GM21723 (cell line): ENCODE measurements around the gene EHMT1.
"Not testable (repeated sequence)": the region's sequence is repeated elsewhere in the genome, so short reads cannot be mapped to it uniquely, and the experiment has no call there.

ENCODE experiments used
- ATAC-seq: cut with Tn5 transposase; IDR thresholded peaks from one replicate; pipeline ENCODE4 v1.9.1; 2021; ENCODE audit warnings: mild to moderate bottlenecking, moderate library complexity; ENCODE audit not compliant: unreplicated experiment

EHMT1 gene

GRCh38 chr9:137838576-137838975 is 219.8 kb downstream of the EHMT1 start:
- no peak for ATAC-seq

DNA sequence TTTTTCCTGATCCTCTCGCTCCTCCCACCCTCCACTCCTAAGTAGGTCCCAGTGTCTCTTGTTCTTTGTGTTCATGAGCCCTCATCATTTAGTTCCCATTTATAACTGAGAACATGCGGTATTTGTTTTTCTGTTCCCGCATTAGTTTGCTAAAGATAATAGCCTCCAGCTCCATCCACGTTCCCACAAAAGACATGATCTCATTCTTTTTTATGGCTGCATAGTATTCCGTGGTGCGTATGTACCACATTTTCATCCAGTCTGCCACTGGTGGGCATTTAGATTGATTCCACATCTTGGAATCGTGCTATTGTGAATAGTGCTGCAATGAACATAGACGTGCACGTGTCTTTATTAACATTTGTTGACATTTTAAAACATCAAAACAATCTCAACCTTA is 224.6 kb downstream of the EHMT1 start:
- ATAC-seq = no peak

DNA sequence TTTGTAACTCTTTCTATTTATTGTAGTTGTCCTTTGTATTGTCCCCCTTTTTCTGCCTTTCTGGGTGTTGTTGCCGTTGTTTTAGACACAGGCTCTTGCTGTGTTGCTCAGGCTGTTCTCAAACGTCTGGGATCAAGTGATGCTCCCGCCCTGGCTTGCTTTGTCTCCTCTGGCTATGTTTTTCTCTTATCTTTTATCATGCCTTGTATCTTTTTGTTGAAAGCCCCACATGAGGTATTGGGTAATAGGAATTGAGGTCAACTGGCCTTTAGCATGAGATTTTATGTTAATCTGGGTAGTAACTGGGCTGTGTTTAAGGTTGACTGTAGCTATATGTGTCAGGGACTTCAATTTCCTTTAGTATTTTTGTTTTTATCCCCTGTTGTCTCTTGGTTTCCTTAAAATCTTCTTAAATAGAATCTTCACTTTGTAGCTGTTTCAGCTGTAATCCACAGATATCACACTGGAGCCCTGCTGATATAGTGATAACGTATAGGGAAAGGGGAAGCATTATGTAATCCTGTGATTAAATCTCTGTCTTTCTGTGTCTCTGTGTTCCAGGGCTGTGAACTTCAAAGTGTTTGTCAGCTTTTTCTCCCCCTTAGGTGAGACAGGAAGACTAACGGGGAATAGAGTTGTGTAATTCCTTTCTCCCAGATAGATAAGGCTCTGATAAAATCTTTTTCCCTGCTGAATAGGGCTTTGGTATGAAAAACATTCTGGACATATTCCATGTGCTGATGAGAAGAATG is 232.9 kb downstream of the EHMT1 start:
- ATAC-seq = no peak

GRCh38 chr9:137853392-137853995 is 234.7 kb downstream of the EHMT1 start:
- no peak for ATAC-seq

DNA sequence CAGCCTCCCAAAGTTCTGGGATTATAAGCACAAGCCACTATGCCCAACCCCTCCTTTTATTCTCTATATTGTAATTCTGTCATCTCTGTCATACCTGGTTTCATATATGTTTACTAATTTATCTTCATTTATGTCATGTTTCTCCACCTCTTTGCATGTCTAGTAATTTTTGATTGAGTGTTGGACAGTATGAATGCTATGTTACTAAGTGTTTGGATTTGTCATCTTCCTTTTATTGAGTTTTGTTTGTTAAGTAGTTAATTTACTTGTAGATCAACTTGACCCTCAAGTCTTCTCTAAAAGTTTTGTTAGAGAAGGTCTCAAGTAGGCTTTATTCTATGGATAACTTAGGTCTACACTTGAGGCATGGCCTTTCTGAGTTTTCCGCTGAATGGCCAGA is 241.6 kb downstream of the EHMT1 start:
- no peak for ATAC-seq

DNA sequence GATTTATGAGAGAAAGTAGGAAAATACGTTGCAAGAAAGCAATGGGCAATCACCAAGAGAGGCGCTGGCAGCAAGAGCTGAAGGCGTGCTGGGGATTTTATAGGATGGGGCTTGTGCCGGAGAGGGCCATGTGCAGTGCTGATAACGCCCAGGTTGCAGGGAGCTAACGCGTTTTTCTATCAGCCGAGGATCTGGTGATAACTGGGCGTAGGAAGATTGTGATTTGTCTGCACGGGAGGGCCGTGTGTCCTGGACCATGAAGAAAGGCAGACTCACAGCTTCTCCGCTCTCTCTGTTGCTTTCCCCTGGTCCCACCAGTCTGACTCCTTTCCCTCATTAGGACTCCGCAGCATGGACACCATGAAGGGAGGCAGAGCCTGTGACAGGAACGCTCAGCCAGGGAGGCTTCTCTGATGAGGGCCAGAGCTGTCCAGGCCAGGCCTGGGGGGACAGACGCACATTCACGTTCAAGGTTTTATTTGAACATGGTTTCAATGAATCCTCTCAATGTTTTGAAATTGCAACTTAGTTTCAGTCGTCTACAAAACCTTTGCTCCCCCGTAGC is 246.9 kb downstream of the EHMT1 start:
- no peak for ATAC-seq

DNA sequence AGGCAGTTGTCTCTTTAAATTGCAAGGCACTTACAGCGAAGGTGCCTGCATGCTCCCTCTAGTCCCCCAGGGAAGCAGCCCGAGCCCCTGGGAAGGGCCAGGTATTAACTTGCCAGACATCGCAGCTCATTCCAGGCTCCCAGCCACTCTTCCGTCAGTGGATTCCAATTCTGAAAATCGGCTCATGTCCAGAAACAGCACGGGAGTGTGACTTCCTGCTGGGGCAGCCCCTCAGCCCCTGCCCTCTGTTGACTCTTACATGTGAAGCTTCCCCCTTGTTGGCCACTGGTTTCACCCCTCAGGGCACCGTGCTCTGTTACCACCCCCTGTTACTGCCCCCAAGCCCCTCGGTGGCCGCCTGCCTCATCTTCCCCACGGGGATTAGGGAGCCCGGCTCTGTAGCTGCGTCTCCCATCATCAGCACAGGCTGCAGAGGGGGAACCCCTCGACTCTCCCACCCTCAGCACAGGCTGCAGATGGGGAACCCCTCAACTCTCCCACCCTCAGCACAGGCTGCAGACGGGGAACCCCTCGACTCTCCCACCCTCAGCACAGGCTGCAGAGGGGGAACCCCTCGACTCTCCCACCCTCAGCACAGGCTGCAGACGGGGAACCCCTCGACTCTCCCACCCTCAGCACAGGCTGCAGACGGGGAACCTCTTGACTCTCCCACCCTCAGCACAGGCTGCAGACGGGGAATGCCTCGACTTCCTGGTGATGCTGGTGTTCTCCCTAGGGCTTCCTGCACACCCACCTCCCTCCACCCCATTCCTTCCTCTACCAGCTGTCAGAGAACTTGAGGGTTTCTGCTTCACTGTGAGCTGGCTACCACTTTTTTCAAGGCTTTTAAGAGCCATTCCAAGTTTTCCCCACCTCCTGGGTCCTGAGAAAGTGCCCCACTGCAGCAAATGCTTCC is 247.7 kb downstream of the EHMT1 start:
- no peak for ATAC-seq

DNA sequence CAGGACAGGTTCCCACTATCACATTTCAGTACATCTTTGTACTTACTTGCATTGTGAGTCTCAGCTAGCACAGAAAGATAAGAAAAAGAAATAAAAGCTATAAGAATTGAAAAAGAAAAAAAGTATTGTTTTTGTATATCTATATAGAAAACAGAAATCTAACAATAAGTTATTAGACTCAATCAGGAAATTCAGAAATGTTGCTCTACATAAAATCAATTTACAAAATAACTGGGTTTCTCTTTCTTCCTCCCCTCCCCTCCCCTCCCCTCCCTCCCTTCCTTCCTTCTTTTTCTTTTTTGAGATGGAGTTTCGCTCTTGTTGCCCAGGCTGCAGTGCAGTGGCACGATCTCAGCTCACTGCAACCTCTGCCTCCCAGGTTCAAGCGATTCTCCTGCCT is 251.6 kb downstream of the EHMT1 start:
- no peak for ATAC-seq

GRCh38 chr9:137872296-137872695 is 253.5 kb downstream of the EHMT1 start:
- ATAC-seq = no peak

- no peak for ATAC-seq
Observed at GRCh38 chr9:137873408-137873807, 254.6 kb downstream of the EHMT1 start.

GRCh38 chr9:137873858-137874362 is 255.1 kb downstream of the EHMT1 start:
- no peak for ATAC-seq

DNA sequence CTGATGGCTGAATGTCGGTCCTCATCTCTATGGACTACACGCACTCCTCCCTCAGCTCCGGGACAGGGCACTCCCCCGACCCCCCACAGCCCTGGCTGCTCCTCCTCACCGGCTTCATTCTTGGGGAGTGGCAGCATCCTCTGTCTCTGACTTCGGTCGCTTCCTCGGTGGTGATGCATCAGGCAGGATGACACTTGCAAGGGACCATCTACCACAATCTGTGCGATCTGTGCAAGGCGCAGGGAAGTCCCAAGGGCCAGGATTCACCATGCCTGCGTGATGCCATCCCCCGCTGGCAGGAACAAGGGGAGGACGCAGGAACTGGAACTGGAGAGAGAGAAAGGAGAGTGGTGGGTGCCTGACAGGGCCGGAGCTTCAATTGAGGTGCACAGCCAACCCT is 256.5 kb downstream of the EHMT1 start:
- ATAC-seq = no peak

GRCh38 chr9:137875846-137876245 is 257.0 kb downstream of the EHMT1 start:
- ATAC-seq = no peak

DNA sequence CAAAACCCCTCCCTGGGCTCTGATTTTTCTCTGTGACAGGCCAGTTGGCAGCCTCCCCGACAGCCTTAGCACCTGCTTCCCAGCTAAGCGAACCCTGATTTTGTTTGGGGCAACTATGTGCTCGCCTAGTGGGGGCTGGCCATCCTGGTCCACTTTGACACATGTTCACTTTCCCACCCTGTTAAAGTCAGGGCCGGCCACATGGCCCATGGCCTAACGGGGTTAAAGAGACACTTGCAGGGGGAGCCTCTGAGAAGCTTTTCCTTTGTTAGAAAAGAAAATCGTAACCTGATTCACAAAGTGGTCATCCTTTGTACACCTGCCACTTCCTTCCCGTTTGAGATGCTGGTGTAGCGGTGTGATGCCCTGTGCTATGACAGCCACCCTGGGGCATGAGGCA is 257.5 kb downstream of the EHMT1 start:
- no peak for ATAC-seq

- ATAC-seq = no peak
Observed at GRCh38 chr9:137876781-137877386, 258.1 kb downstream of the EHMT1 start.

- ATAC-seq = not testable (repeated sequence)
Observed at GRCh38 chr9:137877506-137878122, 258.8 kb downstream of the EHMT1 start, which contains the start of gene CACNA1B. TSS of gene CACNA1B (plus strand) at chr9:137877782. CDS start at chr9:137877934, 152 bp downstream.

GRCh38 chr9:137878146-137878941 is 259.5 kb downstream of the EHMT1 start:
- ATAC-seq = no peak

DNA sequence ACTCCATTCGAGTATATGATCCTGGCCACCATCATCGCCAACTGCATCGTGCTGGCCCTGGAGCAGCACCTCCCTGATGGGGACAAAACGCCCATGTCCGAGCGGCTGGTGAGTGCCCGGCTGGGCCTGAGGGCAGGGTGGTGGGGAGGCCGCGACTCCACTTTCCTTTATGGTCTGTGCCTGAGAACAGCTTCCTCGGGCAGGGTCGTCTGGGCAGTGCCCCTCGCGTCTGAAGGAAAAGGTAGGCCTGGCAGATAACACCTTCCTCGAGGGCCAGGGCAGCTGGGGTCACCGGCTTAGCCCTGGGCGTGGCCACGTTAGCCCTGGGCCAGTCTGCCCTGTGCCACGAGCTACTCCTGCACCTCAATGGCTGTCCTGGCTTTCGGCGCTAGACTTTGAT is 260.2 kb downstream of the EHMT1 start:
- ATAC-seq = no peak

- no peak for ATAC-seq
Observed at GRCh38 chr9:137879566-137880150, 260.9 kb downstream of the EHMT1 start.
